UCSD-AML1 (cell line): ENCODE results near the gene SAP30BP.
A peak's percentile ranks its signal among the peaks of the same experiment; 100 is the strongest.

ENCODE experiments used
- DNase-seq: peaks from one replicate; lab custom pipeline; 2025; ENCODE audit not compliant: unreplicated experiment; lab: John Stamatoyannopoulos, UW

SAP30BP gene

DNA sequence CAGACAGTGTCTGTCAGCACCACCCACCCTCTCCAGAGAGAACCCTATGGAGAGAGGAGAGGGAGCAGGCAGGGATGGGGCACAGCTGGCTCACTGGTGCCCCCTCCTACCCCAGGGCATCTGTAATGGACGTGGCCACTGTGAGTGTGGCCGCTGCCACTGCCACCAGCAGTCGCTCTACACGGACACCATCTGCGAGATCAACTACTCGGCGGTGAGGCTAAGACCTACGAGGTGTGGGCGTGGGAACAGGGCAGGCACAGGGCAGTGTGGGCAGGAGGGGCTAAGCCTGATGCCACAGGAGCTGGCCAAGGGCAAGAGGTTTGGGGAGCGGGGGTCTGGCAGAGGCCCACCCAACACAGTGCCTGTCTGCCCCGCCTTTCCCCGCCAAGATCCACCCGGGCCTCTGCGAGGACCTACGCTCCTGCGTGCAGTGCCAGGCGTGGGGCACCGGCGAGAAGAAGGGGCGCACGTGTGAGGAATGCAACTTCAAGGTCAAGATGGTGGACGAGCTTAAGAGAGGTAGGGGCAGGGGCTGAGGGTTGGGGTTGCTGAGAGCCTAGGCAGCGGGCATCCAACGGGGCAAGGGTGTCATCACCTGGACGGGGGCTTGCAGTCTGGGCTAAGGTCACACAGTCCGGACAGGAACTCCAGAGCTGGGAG, 69.2 kb downstream of the SAP30BP start:
- DNase-seq = no peak

DNA sequence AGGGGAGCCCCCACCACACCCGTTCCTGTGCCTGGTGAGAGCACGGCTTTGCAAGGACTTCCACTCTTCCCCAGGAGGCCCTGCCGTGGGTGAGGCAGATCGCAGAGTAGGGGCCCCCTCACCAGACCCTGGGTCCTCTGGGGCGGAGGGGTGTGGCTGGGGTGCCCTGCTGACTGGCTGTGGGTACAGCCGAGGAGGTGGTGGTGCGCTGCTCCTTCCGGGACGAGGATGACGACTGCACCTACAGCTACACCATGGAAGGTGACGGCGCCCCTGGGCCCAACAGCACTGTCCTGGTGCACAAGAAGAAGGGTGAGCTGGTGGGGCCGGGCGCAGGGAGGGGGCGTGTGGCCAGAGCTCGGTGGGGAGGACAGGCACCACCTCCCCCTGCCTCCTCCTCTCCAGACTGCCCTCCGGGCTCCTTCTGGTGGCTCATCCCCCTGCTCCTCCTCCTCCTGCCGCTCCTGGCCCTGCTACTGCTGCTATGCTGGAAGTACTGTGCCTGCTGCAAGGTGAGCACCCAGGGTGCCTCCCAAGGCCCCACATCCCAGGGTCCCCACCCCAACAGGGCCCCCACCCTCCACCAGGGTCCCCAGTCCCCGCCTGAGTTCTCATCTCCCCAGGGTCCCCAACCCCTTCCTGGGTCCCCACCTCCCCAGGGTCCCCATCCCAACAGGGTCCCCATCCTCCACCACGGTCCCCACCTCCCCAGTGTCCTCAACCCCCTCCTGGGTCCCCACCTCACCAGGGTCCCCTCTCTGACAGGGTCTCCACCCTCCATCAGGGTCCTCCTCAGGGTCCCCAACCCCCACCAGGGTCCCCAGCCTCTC, 70.2 kb downstream of the SAP30BP start:
- DNase-seq = no peak

DNA sequence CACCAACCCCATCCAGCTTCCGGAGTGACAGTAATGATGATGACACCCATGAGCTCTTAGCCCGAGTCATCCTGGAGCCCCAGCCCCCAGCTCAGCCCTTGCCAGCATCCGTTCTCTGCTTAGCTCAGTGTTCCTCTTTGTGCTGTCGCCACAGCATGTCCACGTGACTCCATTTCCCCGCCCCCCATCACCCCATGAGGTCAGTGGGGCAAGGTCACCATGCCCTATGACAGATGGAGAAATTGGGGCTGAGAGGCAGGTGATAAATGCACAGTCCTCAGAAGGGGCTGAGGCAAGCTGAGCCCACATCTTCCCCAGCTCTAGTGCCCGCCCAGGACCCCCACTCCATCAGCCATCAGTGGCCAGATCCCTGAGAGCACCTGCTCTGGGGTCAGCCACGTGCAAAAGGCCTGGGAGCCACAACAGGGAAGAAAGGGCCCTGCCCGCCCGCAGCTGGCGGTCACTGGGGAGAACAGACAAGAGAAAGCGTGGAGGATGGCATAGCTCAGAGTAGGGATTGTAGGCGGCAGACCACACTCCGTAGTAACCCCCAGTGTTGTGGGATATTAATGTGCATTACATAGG, 71.2 kb downstream of the SAP30BP start:
- DNase-seq = peak; percentile 59

DNA sequence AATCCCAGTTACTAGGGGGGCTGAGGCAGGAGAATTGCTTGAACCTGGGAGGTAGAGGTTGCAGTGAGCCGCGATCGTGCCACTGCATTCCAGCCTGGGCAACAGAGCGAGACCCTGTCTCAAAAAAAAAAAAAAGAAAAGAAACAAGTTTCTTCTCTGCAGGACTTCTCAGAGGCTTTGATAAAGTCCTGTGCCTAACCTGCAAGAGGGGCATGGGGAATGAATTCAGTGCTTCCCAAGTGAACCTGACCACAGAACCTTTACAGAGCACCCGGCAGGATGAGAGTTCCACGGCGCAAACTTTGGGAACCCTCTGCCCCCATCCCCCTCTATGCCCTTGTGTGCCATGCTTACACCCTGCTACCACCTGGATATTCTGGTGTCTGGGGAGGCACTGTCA, 72.0 kb downstream of the SAP30BP start:
- DNase-seq = no peak

DNA sequence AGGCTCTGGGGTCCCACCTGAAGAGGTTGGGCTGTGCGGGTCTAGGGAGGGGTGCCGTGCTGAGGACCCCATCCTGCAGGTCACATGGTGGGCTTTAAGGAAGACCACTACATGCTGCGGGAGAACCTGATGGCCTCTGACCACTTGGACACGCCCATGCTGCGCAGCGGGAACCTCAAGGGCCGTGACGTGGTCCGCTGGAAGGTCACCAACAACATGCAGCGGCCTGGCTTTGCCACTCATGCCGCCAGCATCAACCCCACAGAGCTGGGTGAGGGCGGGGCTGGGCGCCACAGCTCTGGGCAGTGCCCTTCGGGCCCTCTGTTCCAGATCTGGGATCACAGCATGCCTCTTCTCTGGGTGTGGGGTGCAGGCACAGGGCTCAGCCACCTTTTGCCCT, 72.7 kb downstream of the SAP30BP start:
- no peak for DNase-seq

DNA sequence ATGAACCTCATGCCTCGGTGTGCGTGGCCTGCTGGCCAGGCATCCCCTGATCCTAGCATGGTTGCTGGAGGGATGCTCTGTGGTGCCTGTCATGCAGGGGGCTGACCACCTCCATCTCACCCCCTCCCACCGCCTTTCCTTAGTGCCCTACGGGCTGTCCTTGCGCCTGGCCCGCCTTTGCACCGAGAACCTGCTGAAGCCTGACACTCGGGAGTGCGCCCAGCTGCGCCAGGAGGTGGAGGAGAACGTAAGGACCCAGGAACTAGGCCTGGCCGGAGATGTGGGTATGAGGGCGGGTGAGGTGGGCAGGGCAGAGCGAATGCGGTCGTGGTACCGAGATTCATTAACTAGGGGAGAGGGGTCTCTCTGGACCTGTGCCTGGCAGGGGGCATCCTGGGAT, 73.1 kb downstream of the SAP30BP start:
- no peak for DNase-seq

DNA sequence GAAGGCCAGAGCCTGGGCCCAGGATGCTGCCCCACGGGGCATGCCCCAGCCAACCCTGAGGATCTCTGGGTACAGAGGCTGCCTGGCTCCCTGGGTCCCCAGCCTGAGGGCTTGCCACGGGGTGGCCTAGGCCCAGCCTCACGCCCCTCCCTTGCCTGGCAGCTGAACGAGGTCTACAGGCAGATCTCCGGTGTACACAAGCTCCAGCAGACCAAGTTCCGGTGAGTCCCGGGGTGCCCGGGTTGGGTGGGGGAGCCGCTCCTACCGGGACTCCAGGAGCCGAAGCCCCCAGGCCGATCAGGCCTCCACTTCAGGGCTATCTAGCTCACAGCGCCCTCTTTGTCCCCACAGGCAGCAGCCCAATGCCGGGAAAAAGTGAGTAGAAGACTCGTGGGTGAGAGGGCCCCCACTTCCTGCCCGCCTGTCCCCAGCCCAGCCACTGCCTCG, 73.5 kb downstream of the SAP30BP start:
- no peak for DNase-seq

DNA sequence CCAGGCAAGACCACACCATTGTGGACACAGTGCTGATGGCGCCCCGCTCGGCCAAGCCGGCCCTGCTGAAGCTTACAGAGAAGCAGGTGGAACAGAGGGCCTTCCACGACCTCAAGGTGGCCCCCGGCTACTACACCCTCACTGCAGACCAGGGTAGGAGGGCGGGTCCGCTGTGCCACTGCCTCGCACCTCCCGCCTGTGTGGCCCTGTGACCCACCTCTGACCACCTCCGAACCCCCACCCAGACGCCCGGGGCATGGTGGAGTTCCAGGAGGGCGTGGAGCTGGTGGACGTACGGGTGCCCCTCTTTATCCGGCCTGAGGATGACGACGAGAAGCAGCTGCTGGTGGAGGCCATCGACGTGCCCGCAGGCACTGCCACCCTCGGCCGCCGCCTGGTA, 75.2 kb downstream of the SAP30BP start:
- no peak for DNase-seq

DNA sequence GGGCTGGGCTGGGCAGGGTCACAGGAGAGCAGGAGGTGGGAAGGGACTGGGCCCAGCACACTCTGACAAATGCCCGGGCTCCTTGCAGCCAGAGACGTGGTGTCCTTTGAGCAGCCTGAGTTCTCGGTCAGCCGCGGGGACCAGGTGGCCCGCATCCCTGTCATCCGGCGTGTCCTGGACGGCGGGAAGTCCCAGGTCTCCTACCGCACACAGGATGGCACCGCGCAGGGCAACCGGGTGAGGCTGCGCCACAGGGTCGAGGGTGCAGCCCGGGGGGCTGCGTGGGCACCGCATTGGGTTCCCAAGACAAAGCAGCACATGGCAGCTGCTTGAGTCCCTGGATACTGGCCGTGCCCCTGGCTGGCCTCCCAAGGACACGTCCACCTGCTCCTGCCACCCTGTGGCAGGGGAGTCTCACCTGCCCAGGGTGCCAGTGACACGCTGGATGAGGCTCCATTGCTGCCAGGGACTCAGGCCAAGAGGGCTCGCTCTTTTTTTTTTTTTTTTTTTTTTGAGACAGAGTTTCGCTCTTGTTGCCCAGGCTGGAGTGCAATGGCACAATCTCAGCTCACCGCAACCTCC, 76.6 kb downstream of the SAP30BP start:
- DNase-seq = no peak

DNA sequence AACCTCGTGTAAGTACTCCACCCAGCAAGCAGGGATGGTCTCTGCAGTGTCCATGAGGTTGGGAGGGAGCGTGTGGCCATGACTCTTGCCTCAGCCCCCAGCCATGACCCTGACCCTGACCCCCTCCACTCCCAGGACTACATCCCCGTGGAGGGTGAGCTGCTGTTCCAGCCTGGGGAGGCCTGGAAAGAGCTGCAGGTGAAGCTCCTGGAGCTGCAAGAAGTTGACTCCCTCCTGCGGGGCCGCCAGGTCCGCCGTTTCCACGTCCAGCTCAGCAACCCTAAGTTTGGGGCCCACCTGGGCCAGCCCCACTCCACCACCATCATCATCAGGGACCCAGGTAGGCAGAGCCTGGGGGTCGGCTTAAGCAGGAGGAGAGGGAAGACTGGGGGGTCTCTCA, 81.6 kb downstream of the SAP30BP start:
- no peak for DNase-seq

DNA sequence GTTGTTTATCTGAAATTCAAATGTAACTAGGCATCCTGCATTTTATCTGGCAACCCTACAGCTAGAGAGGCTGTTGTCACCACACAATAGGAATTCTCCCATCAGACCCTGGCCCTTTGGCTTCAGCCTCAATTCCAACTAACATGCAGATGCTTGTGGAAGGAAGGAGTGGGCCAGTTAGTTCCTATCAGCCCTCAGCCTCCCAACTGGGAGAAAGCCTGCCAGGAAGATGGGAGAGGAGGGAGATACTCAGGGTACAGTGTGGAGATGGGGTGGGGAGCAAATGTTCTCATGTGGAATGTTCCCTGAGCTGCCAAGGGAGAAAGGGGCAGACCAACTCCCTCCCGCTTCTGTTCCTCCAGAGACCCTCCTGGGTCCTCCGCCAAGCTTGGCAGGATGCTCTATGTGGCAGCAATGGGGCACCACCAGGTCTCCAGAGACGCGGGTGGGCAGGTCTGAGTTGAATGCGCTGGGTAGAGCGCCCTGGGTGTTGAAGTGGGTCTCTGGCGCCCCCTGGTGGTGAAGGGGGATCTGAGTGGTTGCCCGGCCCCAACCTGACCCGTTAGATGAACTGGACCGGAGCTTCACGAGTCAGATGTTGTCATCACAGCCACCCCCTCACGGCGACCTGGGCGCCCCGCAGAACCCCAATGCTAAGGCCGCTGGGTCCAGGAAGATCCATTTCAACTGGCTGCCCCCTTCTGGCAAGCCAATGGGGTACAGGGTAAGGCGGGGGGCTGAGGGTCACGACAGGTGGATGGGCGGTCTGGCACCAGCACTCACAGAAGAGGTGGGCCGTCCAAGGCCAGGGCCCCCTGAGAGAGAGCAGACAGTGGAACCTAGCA, 82.6 kb downstream of the SAP30BP start:
- DNase-seq = peak; percentile 83

DNA sequence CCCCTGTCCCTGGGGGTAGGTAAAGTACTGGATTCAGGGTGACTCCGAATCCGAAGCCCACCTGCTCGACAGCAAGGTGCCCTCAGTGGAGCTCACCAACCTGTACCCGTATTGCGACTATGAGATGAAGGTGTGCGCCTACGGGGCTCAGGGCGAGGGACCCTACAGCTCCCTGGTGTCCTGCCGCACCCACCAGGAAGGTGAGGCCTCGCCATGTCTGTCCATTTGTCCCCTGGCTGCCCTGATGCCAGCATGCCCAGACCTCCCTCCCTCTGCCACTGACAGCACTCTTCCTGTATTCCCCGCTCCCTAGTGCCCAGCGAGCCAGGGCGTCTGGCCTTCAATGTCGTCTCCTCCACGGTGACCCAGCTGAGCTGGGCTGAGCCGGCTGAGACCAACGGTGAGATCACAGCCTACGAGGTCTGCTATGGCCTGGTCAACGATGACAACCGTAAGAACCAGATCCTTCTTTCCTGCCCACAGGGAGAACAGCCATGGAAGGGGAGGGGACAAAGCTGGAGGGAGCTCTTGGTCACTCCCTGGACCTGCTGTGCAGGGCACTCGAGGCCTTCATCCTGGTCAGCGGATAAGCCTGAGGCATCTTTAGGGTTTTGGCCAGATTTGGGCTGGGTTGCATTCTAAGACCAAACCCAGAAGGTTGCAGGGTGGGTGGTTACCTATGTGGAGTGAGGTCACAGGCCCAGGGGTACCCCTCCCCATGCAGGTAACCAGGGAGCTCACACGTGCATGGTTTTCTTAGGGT, 83.7 kb downstream of the SAP30BP start:
- no peak for DNase-seq

DNA sequence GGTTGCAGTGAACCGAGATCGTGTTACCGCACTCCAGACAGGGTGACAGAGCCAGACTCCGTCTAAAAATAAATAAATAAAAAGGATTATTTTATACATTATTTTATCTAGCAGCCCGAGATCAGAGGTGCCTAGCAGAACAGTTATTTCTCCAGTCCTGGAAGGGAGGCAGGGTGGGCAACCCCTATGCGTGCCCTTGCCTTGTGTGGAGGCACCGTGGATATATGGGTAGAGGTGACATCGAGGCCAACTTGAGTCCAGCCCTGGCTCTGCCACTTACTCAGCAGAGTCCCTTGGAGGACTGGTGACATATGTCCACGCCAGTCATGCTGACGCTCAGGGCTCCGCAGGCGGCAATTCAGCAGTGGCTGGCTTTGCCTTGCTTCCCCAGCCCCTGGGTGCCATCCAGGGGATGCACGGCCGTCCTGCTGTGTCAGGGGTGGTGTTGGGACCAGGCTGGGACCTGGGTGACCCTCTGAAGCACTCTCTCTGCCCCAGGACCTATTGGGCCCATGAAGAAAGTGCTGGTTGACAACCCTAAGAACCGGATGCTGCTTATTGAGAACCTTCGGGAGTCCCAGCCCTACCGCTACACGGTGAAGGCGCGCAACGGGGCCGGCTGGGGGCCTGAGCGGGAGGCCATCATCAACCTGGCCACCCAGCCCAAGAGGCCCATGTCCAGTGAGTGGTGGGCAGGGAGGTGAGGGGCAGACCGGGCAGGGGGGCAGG, 84.7 kb downstream of the SAP30BP start:
- no peak for DNase-seq

DNA sequence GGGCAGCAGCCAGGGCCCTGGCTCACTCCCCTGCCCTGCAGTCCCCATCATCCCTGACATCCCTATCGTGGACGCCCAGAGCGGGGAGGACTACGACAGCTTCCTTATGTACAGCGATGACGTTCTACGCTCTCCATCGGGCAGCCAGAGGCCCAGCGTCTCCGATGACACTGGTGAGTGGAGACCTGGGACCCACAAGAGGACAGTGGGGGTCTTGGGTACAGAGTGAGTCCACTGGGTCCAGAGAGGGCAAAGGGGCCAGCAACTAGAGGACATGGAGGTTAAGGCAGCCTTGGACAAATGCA, 85.2 kb downstream of the SAP30BP start:
- DNase-seq = no peak

DNA sequence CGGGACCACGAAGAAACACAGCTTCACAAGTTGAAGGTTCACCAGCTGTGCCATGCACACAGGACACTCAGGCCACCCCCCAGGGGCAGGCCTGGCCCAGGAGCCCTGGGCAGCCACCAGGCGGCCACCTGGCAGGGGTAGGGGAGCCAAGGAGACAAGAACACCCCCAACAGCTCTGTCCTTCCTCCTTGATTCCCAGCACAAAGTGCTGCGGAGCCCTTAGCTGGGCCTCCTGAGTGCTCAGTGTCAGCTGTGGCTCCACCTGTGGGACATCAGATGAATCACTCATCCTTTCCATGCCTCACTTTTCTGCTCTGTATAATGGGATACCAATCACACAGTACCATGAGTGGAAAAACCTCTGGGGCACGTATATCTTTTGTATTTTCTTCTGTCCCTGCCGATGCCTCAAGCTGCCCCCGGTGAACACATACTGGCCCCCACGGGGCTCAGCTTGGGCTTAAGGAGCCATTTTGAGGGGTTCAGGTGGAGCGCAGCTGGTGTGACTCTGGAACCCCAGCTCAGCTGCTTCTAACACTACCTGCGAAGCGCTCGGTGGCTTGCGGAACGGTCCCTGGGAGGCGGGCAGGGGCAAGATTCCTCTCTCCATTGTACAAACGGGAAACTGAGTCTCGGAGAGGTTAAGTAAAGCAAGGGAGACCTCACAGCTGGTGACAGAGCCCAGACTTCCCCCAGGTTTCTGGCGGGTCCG, 85.8 kb downstream of the SAP30BP start:
- DNase-seq = no peak

DNA sequence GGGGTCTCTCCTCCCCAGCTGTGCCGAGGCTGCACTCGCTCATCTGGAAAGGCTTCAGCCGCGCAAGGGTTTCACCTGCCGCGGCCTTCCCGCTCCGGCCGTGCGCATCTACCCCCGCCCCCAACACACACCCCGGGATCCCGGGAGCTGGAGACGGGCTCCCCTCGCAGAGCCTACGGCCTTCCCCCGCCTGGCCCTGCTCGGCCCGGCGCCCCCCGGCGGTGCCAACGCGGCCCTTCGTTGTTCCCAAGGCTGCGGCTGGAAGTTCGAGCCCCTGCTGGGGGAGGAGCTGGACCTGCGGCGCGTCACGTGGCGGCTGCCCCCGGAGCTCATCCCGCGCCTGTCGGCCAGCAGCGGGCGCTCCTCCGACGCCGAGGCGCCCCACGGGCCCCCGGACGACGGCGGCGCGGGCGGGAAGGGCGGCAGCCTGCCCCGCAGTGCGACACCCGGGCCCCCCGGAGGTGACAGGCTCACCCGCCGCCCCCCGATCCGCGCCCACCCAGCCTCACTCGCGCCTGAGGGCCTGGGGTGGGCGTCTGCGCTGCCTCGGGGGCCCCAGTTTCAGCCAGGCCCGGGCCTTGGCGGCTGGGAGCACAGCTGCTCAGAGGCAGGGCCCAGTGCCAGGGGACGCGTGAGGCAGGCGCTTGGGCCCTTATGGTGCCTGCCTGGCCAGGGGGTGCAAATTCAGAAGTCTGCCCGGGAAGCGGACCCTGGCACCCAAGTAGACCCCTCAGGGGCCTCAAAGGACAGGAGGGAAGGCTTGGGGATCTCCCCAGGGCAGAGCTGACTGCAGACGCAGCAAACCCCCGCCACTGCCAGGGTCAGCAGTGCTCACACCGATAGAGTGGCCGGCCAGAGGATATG, 86.6 kb downstream of the SAP30BP start:
- peak; percentile 81 for DNase-seq

DNA sequence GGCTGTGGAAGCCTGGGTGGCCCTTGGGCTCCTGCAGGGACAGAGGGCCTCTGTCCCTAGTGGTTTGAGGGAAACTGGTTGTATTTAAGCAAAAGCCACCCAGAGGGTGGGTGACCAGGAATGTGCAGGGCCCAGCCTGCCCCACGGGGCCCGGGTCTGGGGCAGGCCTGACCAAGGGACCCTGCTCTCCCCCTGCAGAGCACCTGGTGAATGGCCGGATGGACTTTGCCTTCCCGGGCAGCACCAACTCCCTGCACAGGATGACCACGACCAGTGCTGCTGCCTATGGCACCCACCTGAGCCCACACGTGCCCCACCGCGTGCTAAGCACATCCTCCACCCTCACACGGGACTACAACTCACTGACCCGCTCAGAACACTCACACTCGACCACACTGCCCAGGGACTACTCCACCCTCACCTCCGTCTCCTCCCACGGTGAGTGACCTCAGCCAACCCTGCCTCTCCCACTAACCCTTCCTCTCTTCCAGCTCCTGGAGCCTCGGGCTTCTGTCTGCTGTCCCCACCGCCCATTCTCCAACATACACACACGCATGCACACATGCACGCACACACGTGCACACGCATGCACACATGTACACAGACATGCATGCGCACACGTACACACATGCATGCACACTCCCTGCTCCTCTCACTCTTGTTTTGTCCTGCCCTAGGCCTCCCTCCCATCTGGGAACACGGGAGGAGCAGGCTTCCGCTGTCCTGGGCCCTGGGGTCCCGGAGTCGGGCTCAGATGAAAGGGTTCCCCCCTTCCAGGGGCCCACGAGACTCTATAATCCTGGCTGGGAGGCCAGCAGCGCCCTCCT, 87.5 kb downstream of the SAP30BP start:
- DNase-seq = no peak
